Myocyte (in vitro differentiated cells): ENCODE data around the gene C17orf58. TPM values are rescaled to one million over a fixed set of nuclear protein-coding genes. Genes with fewer than 3 reads are reported as not detected.
"Not testable (repeated sequence)": the region's sequence is repeated elsewhere in the genome, so short reads cannot be mapped to it uniquely, and the experiment has no call there.

Experiments
- DNase-seq: peaks from one replicate; pipeline ENCODE4 v3.0.0-alpha.2; 2012; ENCODE audit warnings: low read depth
- total RNA-seq: library from RNA; depleted of rRNA; stranded (reverse); fragments of >200 nt; gene quantifications from 2 replicates; pipeline ENCODE4 v1.2.3, GENCODE V29; 2014

C17orf58 gene
- total RNA-seq, 1 donor from 2014 or later, result 9.4 TPM

- not testable (repeated sequence) for DNase-seq
These were observed 36.0 kb downstream of the C17orf58 start for GRCh38 chr17:67960276-67960675.

GRCh38 chr17:67959510-67959909, 36.8 kb downstream of the C17orf58 start:
- no peak for DNase-seq

GRCh38 chr17:67950945-67951344, 45.3 kb downstream of the C17orf58 start:
- DNase-seq, result no peak

- DNase-seq, result no peak
These were observed 48.9 kb downstream of the C17orf58 start for GRCh38 chr17:67947325-67947813.

- DNase-seq, result no peak
These were observed 49.8 kb downstream of the C17orf58 start for GRCh38 chr17:67946513-67946912.

- no peak for DNase-seq
These were observed 52.2 kb downstream of the C17orf58 start for GRCh38 chr17:67944035-67944434.

GRCh38 chr17:67942810-67943209, 53.5 kb downstream of the C17orf58 start:
- DNase-seq, result no peak

Other genes with a start within 250 kb of the C17orf58 start
- 27.6 and 40.8 TPM in 2 replicates for gene BPTF, start 171.0 kb downstream of the C17orf58 start, total RNA-seq
- gene KPNA2, start 39.3 kb upstream of the C17orf58 start, total RNA-seq, result 66.8 and 70.6 TPM in 2 replicates